HCT116 (cell line): ENCODE results near the gene ALDH3A1. TPM values are rescaled to one million over a fixed set of nuclear protein-coding genes. Genes with fewer than 3 reads are reported as not detected.

Source experiments
- ATAC-seq: fragments of 200-7000 bp; cut with Tn5 transposase; 2 replicates; pipeline ENCODE4 v1.9.1; 2020; ENCODE audit warnings: mild to moderate bottlenecking, moderate library complexity
- BruUV-seq: library from RNA; stranded (reverse); fragments of 400-500 nt; replicated peaks from 2 replicates; lab custom pipeline; 2021; lab: Mats Ljungman, UMichigan
- CTCF ChIA-PET: fragments of 300-600 bp; sonication (Branson Sonifier 250); formaldehyde crosslinking; loops from one replicate; lab custom pipeline; 2021; ENCODE audit warnings: antibody characterized with exemption; lab: Charles Lee
- POLR2A ChIA-PET: fragments of 300-600, 350-600 bp; sonication (Branson Sonifier 250); formaldehyde crosslinking; loops from one replicate; lab custom pipeline; 2021; ENCODE audit warnings: antibody characterized with exemption; lab: Charles Lee
- RAD21 ChIA-PET, 2 experiments: fragments of 300-600 bp; sonication (Branson Sonifier 250); formaldehyde crosslinking; loops; one replicate each; lab custom pipeline; 2023; ENCODE audit warnings: low total read pairs in 2 of 2; ENCODE audit not compliant: uncharacterized antibody in 2 of 2, unreplicated experiment in 2 of 2, low non-redundant PET in 1 of 2; lab: Charles Lee
- DNase-seq: peaks from one replicate; pipeline ENCODE4 v3.0.0-alpha.2; 2010; ENCODE audit warnings: low read depth, low spot score
- H2AFZ ChIP-seq: fragments of 200-600 bp; shearing (Covaris generic), sonication (generic); 2 replicates; pipeline ENCODE4 v1.6.1; 2017; ENCODE audit warnings: low read depth, mixed run types, mixed read lengths, antibody characterized with exemption, low read length; ENCODE audit not compliant: poor library complexity, severe bottlenecking
- H3K27ac ChIP-seq: 2 replicates; pipeline ENCODE4 v1.5.1; 2012; ENCODE audit warnings: low read depth, low read length
- H3K27me3 ChIP-seq: fragments of 200-600 bp; sonication (generic); 2 replicates; pipeline ENCODE4 v1.6.1; 2016; ENCODE audit warnings: mixed run types, low read length, mixed read lengths; ENCODE audit not compliant: insufficient read depth
- H3K36me3 ChIP-seq, 2 experiments: fragments of 200-500 bp in 1 of 2; fragments of 200-600 bp in 1 of 2; sonication (Bioruptor generic) in 1 of 2; sonication (generic) in 1 of 2; 2 replicates each; pipeline versions ENCODE4 v1.5.1 to v1.6.1; 2014 to 2016; ENCODE audit warnings: low read length in 2 of 2, inconsistent platforms in 1 of 2, mixed read lengths in 1 of 2, mixed run types in 1 of 2; ENCODE audit not compliant: insufficient read depth in 2 of 2, control insufficient read depth in 1 of 2
- H3K4me1 ChIP-seq, 2 experiments: fragments of 200-600 bp in 1 of 2; sonication (generic) in 1 of 2; 2 replicates each; pipeline versions ENCODE4 v1.5.1 to v1.6.1; 2012 to 2017; ENCODE audit warnings: low read length in 2 of 2, inconsistent platforms in 1 of 2, mild to moderate bottlenecking in 1 of 2, mixed read lengths in 1 of 2, mixed run types in 1 of 2, moderate library complexity in 1 of 2; ENCODE audit not compliant: insufficient read depth in 2 of 2, control insufficient read depth in 1 of 2
- H3K4me2 ChIP-seq: fragments of 200-600 bp; sonication (generic); 2 replicates; pipeline ENCODE4 v1.6.1; 2017; ENCODE audit warnings: mixed run types, low read length, mixed read lengths
- H3K4me3 ChIP-seq, 2 experiments: fragments of 200-600 bp in 1 of 2; sonication (generic) in 1 of 2; replicated peaks in 1 of 2; 2 replicates each; pipeline ENCODE4 v1.5.1; 2011 to 2016; ENCODE audit warnings: low read length in 2 of 2, control low read depth in 1 of 2, low read depth in 1 of 2, mild to moderate bottlenecking in 1 of 2, mixed read lengths in 1 of 2, mixed run types in 1 of 2
- H3K79me2 ChIP-seq: fragments of 200-600 bp; sonication (generic); 2 replicates; pipeline ENCODE4 v1.6.1; 2017; ENCODE audit warnings: mild to moderate bottlenecking, mixed run types, low read length, moderate library complexity, mixed read lengths; ENCODE audit not compliant: insufficient read depth
- H3K9ac ChIP-seq: fragments of 200-600 bp; sonication (generic); 2 replicates; pipeline ENCODE4 v1.6.1; 2016; ENCODE audit warnings: low read length, mixed read lengths
- H3K9me2 ChIP-seq: fragments of 200-600 bp; sonication (generic), shearing (Covaris generic); 2 replicates; pipeline ENCODE4 v1.6.1; 2017; ENCODE audit warnings: mixed run types, mild to moderate bottlenecking, moderate library complexity; ENCODE audit not compliant: insufficient read depth
- H3K9me3 ChIP-seq, 2 experiments: fragments of 200-500 bp in 1 of 2; fragments of 200-600 bp in 1 of 2; sonication (Bioruptor generic) in 1 of 2; sonication (generic) in 1 of 2; 2 replicates each; pipeline ENCODE4 v1.6.1; 2014 to 2017; ENCODE audit warnings: low read length in 2 of 2, mixed read lengths in 2 of 2, inconsistent platforms in 1 of 2, low read depth in 1 of 2, mild to moderate bottlenecking in 1 of 2, mixed run types in 1 of 2, moderate library complexity in 1 of 2; ENCODE audit not compliant: control insufficient read depth in 1 of 2, insufficient read depth in 1 of 2
- H4K20me1 ChIP-seq: fragments of 200-600 bp; sonication (generic), shearing (Covaris generic); 2 replicates; pipeline ENCODE4 v1.6.1; 2017; ENCODE audit warnings: mixed run types, mild to moderate bottlenecking, moderate library complexity; ENCODE audit not compliant: insufficient read depth
- CBX3 ChIP-seq: IDR thresholded peaks from 2 replicates; pipeline ENCODE4 v1.6.1; 2012; ENCODE audit warnings: low read depth
- FOSL1 ChIP-seq: IDR thresholded peaks from 2 replicates; pipeline ENCODE4 v1.6.1; 2012; ENCODE audit warnings: low read depth
- POLR2AphosphoS5 ChIP-seq: IDR thresholded peaks from 2 replicates; pipeline ENCODE4 v1.6.1; 2011; ENCODE audit warnings: mild to moderate bottlenecking, low read depth, low read length, moderate library complexity
- RAD21 ChIP-seq: IDR thresholded peaks from 2 replicates; pipeline ENCODE4 v1.6.1; 2012; ENCODE audit warnings: low read depth, mild to moderate bottlenecking
- SIN3A ChIP-seq: IDR thresholded peaks from 2 replicates; pipeline ENCODE4 v1.6.1; 2012; ENCODE audit warnings: low read depth
- SRF ChIP-seq: IDR thresholded peaks from 2 replicates; pipeline ENCODE4 v1.6.1; 2012; ENCODE audit warnings: low read depth
- ZFX ChIP-seq: fragments of 450-650 bp; IDR thresholded peaks from 2 replicates; pipeline ENCODE4 v1.6.1; 2017
- ZNF274 ChIP-seq: fragments of 200-500 bp; sonication (Bioruptor generic); IDR thresholded peaks from 2 replicates; pipeline ENCODE4 v1.6.1; 2014; ENCODE audit warnings: mild to moderate bottlenecking, low read depth, low read length, inconsistent platforms
- intact Hi-C: fragments of 100-400 bp; cut with micrococcal nuclease; formaldehyde crosslinking; loops from 2 replicates; pipeline ENCODE4 v1.10.0; 2022
- total RNA-seq: library from RNA; stranded (reverse); gene quantifications from one replicate; pipeline ENCODE4 v1.2.1, GENCODE V29; 2021; ENCODE audit not compliant: unreplicated experiment
- TF ChIP-seq, protein P1 (sequence below): IDR thresholded peaks from 2 replicates; pipeline ENCODE4 v1.6.1; 2012
- TF ChIP-seq, protein P2 (sequence below): IDR thresholded peaks from 2 replicates; pipeline ENCODE4 v1.6.1; 2012; ENCODE audit warnings: low read depth
- TF ChIP-seq, protein P3 (sequence below): IDR thresholded peaks from 2 replicates; pipeline ENCODE4 v1.6.1; 2012
- TF ChIP-seq, protein P4 (sequence below), 3 experiments: fragments of 200-600 bp in 1 of 3; sonication (generic) in 1 of 3; IDR thresholded peaks in 2 of 3; conservative IDR thresholded peaks in 1 of 3; 2 replicates each; pipeline ENCODE4 v1.5.1; 2012 to 2017; ENCODE audit warnings: low read depth in 2 of 3, low read length in 2 of 3, antibody characterized with exemption in 1 of 3, borderline replicate concordance in 1 of 3, control low read depth in 1 of 3, mild to moderate bottlenecking in 1 of 3, mixed read lengths in 1 of 3, mixed run types in 1 of 3, moderate library complexity in 1 of 3; ENCODE audit not compliant: insufficient read depth in 1 of 3
- TF ChIP-seq, protein P5 (sequence below): IDR thresholded peaks from 2 replicates; pipeline ENCODE4 v1.6.1; 2011; ENCODE audit warnings: mild to moderate bottlenecking, low read length, moderate library complexity; ENCODE audit not compliant: insufficient replicate concordance; ENCODE audit errors: extremely low read depth

The ALDH3A1 gene
- total RNA-seq, 1 experiment from 2014 or later, result 0.86 TPM

DNA sequence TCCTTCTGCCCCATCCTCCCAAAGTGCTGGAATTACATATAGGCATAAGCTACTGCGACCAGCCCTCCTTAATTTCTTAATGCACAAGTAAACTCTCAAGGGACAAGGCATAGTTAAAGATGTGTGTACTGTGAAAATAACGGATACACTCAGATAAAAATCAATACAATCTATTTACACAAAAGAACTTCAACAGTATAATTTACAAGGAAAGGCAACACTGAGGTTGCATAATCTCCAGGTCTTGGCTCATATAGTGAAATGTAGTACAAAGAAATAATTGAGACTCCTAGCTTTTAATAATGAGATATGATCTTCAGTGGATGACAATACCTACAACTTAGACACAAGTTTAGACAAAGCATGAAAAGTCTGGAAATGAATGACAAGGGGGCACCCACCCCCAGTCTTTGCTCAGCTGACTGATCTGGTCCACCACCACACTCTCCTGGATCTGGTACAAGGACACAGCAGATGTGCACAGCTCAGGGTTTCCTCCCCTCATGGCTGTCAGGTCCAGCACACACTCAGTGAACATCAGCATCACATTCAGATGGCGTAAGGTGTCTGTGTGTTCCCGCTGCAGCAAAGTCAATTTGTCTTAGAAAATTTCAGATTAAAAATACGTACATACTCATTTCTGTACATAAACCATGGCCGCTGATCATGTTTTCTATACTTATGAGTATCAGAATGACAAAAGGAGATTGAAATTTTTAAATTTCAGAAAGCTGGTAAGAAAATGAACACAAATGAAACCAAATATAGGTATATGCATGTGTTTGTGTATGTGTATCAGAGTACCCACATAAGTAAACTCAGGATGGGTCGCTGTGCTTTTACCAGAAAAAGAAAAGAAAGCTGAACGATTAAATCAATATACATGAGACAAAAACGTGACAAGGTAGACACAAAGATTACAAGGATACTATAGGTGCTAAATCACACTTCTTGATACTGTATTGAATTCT lies 33.7 kb upstream of the ALDH3A1 start (continued):
- TF ChIP-seq ZNF274, result no peak
- TF ChIP-seq SIN3A, result no peak
- TF ChIP-seq SRF, result no peak
- TF ChIP-seq, protein P1, sequence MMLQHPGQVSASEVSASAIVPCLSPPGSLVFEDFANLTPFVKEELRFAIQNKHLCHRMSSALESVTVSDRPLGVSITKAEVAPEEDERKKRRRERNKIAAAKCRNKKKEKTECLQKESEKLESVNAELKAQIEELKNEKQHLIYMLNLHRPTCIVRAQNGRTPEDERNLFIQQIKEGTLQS, result no peak

DNA sequence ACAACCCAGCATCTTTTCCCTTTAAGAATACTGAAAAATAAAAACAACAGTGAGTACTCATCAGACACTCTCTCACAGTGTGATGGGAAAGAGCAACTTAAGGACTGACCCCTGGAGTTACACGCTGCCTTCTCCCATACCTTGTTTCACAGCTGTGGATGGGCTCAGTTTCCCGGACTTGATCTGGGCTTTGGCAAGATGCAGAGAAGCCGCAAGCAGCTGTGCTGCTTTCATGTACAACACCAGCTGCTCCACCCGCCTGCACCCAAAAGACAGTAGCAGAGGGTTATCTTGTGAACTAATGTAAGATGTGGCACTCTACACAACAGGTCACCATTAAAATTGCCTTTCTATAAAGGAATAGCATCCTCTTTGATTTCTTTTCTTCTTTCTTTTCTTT lies 32.7 kb upstream of the ALDH3A1 start:
- H3K4me2 ChIP-seq, result no peak overlapping the region
- RAD21 ChIA-PET, result no interaction called here
- no peaks in the 10 kb centered on the region for H4K20me1 ChIP-seq
- intact Hi-C loops, result no loop called here
- POLR2A ChIA-PET, result no interaction called here
- H3K79me2 ChIP-seq, result no peaks in the 10 kb centered on the region
- no peaks in the 10 kb centered on the region for H3K9me3 ChIP-seq
- no peak overlapping the region for H3K27ac ChIP-seq
- no peak overlapping the region for H3K4me3 ChIP-seq
- TF ChIP-seq, protein P2, sequence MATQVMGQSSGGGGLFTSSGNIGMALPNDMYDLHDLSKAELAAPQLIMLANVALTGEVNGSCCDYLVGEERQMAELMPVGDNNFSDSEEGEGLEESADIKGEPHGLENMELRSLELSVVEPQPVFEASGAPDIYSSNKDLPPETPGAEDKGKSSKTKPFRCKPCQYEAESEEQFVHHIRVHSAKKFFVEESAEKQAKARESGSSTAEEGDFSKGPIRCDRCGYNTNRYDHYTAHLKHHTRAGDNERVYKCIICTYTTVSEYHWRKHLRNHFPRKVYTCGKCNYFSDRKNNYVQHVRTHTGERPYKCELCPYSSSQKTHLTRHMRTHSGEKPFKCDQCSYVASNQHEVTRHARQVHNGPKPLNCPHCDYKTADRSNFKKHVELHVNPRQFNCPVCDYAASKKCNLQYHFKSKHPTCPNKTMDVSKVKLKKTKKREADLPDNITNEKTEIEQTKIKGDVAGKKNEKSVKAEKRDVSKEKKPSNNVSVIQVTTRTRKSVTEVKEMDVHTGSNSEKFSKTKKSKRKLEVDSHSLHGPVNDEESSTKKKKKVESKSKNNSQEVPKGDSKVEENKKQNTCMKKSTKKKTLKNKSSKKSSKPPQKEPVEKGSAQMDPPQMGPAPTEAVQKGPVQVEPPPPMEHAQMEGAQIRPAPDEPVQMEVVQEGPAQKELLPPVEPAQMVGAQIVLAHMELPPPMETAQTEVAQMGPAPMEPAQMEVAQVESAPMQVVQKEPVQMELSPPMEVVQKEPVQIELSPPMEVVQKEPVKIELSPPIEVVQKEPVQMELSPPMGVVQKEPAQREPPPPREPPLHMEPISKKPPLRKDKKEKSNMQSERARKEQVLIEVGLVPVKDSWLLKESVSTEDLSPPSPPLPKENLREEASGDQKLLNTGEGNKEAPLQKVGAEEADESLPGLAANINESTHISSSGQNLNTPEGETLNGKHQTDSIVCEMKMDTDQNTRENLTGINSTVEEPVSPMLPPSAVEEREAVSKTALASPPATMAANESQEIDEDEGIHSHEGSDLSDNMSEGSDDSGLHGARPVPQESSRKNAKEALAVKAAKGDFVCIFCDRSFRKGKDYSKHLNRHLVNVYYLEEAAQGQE, result no peak
- TF ChIP-seq, protein P3, sequence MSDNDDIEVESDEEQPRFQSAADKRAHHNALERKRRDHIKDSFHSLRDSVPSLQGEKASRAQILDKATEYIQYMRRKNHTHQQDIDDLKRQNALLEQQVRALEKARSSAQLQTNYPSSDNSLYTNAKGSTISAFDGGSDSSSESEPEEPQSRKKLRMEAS, result no peak
- TF ChIP-seq SRF (no peak), ZFX (no peak), RAD21 (no peak), CBX3 (no peak), POLR2AphosphoS5 (no peak), FOSL1 (no peak)
- TF ChIP-seq, protein P4, sequence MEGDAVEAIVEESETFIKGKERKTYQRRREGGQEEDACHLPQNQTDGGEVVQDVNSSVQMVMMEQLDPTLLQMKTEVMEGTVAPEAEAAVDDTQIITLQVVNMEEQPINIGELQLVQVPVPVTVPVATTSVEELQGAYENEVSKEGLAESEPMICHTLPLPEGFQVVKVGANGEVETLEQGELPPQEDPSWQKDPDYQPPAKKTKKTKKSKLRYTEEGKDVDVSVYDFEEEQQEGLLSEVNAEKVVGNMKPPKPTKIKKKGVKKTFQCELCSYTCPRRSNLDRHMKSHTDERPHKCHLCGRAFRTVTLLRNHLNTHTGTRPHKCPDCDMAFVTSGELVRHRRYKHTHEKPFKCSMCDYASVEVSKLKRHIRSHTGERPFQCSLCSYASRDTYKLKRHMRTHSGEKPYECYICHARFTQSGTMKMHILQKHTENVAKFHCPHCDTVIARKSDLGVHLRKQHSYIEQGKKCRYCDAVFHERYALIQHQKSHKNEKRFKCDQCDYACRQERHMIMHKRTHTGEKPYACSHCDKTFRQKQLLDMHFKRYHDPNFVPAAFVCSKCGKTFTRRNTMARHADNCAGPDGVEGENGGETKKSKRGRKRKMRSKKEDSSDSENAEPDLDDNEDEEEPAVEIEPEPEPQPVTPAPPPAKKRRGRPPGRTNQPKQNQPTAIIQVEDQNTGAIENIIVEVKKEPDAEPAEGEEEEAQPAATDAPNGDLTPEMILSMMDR (IDR thresholded peaks at IDR 0.05 in 2 of 3, conservative IDR thresholded peaks at IDR 0.05 in 1 of 3; ENCODE audit: borderline replicate concordance in 1 of 3, insufficient read depth in 1 of 3, low read depth in 2 of 3, low read length in 2 of 3), result no peak
- TF ChIP-seq, protein P5, sequence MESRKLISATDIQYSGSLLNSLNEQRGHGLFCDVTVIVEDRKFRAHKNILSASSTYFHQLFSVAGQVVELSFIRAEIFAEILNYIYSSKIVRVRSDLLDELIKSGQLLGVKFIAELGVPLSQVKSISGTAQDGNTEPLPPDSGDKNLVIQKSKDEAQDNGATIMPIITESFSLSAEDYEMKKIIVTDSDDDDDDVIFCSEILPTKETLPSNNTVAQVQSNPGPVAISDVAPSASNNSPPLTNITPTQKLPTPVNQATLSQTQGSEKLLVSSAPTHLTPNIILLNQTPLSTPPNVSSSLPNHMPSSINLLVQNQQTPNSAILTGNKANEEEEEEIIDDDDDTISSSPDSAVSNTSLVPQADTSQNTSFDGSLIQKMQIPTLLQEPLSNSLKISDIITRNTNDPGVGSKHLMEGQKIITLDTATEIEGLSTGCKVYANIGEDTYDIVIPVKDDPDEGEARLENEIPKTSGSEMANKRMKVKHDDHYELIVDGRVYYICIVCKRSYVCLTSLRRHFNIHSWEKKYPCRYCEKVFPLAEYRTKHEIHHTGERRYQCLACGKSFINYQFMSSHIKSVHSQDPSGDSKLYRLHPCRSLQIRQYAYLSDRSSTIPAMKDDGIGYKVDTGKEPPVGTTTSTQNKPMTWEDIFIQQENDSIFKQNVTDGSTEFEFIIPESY, result no peak
- CTCF ChIA-PET, result no interaction called here
- H3K4me1 ChIP-seq, result no peaks in the 10 kb centered on the region
- H3K9ac ChIP-seq, result no peak overlapping the region
- H2AFZ ChIP-seq, result no peak overlapping the region
- H3K9me2 ChIP-seq, result no peaks in the 10 kb centered on the region
- H3K27me3 ChIP-seq, result no peaks in the 10 kb centered on the region
- no TSS peak for BruUV-seq
- ATAC-seq (no peak), DNase-seq (no peak)
- H3K36me3 ChIP-seq, result no peaks in the 10 kb centered on the region
